Dermis blood vessel endothelial cell (primary cell): Measurements from ENCODE around the gene SRD5A2. TPM values are rescaled to one million over a fixed set of nuclear protein-coding genes. Genes with fewer than 3 reads are reported as not detected.
"Not testable (repeated sequence)": the region's sequence is repeated elsewhere in the genome, so short reads cannot be mapped to it uniquely, and the experiment has no call there.

Experiments
- DNase-seq: peaks from one replicate; pipeline ENCODE4 v3.0.0; 2010
- total RNA-seq: library from RNA; depleted of rRNA; stranded (reverse); fragments of >200 nt; gene quantifications from 2 replicates; pipeline ENCODE4 v1.2.3, GENCODE V29; 2014

The SRD5A2 gene
- total RNA-seq, 1 donor from 2014 or later, result not detected

GRCh38 chr2:31533036-31533435 lies 47.7 kb downstream of the SRD5A2 start:
- DNase-seq, result no peak

- DNase-seq, result no peak
These were observed 49.6 kb downstream of the SRD5A2 start for GRCh38 chr2:31531101-31531500.

GRCh38 chr2:31529256-31529655 lies 51.5 kb downstream of the SRD5A2 start:
- no peak for DNase-seq

GRCh38 chr2:31528823-31529222 lies 51.9 kb downstream of the SRD5A2 start:
- DNase-seq, result no peak

- no peak for DNase-seq
These were observed 53.6 kb downstream of the SRD5A2 start for GRCh38 chr2:31526946-31527732.

- DNase-seq, result no peak
These were observed 54.9 kb downstream of the SRD5A2 start for GRCh38 chr2:31525876-31526275.

GRCh38 chr2:31524592-31524991 lies 56.1 kb downstream of the SRD5A2 start:
- no peak for DNase-seq

- DNase-seq, result peak; percentile 66
These were observed 56.8 kb downstream of the SRD5A2 start for GRCh38 chr2:31523871-31524492.

GRCh38 chr2:31522786-31523185 lies 58.0 kb downstream of the SRD5A2 start:
- DNase-seq, result no peak

GRCh38 chr2:31517442-31518203 lies 63.1 kb downstream of the SRD5A2 start:
- DNase-seq, result no peak

- no peak for DNase-seq
These were observed 65.2 kb downstream of the SRD5A2 start for GRCh38 chr2:31515586-31515985.

- DNase-seq, result no peak
These were observed 67.2 kb downstream of the SRD5A2 start for GRCh38 chr2:31513553-31513952.

GRCh38 chr2:31511376-31511775 lies 69.4 kb downstream of the SRD5A2 start:
- no peak for DNase-seq

GRCh38 chr2:31505111-31505510 lies 75.6 kb downstream of the SRD5A2 start:
- no peak for DNase-seq

- DNase-seq, result no peak
These were observed 76.4 kb downstream of the SRD5A2 start for GRCh38 chr2:31504311-31504710.

- not testable (repeated sequence) for DNase-seq
These were observed 84.3 kb downstream of the SRD5A2 start for GRCh38 chr2:31496451-31496874.

- not testable (repeated sequence) for DNase-seq
These were observed 91.4 kb downstream of the SRD5A2 start for GRCh38 chr2:31489339-31489738.

- DNase-seq, result no peak
These were observed 97.5 kb downstream of the SRD5A2 start for GRCh38 chr2:31483246-31483645.

GRCh38 chr2:31476511-31477180 lies 104.1 kb downstream of the SRD5A2 start:
- no peak for DNase-seq

GRCh38 chr2:31475692-31476091 lies 105.0 kb downstream of the SRD5A2 start:
- DNase-seq, result no peak

GRCh38 chr2:31474296-31474695 lies 106.4 kb downstream of the SRD5A2 start:
- no peak for DNase-seq
